Measurements from ENCODE around the gene TP53I13.
A peak's percentile ranks its signal among the peaks of the same experiment; 100 is the strongest.

TP53I13 gene

GRCh38 chr17:29615492-29616299, 47.2 kb downstream of the TP53I13 start:
- peak; percentile 85 for DNase-seq (ENCODE audit: low spot score)

- DNase-seq (ENCODE audit: low spot score): no peak
Observed at GRCh38 chr17:29616300-29617048, 48.0 kb downstream of the TP53I13 start.

- peak; percentile 90 for DNase-seq (ENCODE audit: low spot score)
Observed at GRCh38 chr17:29617125-29617480, 48.6 kb downstream of the TP53I13 start.

DNA sequence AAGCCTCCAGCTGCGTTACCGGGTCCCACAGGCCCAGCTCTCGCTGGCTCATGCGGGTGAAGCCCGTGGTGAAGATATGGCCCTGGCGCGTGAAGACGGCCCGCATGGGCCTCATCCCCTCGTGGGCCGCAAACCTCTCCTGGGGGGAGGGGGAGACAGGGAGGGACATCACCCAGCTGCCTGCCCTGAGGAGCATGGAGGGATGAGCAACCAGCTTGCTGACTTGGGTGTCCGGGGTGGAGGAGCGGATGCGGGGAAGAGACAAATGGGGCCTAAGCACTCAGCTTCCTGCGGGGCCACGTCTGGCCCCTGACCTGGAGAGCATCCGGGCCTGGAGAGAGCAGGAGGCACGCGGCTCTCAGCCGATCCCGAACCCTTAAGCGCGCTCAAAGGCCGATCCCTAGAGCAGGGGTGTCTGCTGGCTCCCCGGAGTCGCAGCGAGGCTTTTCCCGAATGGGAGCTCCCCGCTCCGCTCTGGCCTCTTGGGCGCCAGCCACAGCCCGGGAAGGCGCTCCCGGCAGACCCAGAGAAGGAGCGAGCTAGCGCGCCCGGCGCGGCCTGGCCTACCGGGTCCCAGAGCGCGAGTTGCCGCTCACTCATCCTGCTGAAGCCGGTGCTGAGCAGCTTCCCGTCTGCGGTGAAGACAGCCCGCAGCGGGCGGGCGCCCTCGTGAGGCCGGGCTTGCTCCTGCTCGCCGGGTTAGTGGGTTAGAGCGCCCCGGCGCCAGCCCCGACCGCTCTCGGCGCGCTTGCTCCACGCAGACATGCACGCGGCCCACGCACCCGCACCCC, 49.2 kb downstream of the TP53I13 start:
- DNase-seq (ENCODE audit: low spot score): peak; percentile 87

- no peak for DNase-seq (ENCODE audit: low spot score)
Observed at GRCh38 chr17:29618272-29619065, 50.0 kb downstream of the TP53I13 start.

GRCh38 chr17:29619251-29619650, 50.8 kb downstream of the TP53I13 start:
- DNase-seq (ENCODE audit: low spot score): no peak

DNA sequence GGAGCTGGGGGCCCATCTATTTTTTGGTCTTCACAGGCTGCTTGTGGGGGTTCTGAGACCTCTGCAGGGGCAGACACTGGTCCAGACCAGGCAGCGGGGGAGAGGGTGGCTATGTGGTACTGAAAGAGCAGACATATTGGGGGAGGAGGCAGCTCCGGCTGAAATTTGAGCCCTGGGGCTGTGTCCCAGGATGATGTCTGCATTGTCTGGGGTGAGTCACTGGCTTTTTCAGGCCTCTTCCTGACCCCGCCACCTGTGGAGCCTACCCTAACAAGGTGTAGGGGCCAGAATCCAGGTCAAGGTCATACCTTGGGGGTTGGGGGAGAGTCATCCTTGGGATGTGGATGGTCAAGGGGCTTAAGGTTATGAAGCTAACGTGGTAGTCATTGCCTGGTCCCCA, 51.8 kb downstream of the TP53I13 start:
- DNase-seq (ENCODE audit: low spot score): no peak

GRCh38 chr17:29620779-29621500, 52.4 kb downstream of the TP53I13 start:
- no peak for DNase-seq (ENCODE audit: low spot score)

- no peak for DNase-seq (ENCODE audit: low spot score)
Observed at GRCh38 chr17:29621751-29622194, 53.3 kb downstream of the TP53I13 start.
